GM12878 (cell line): ENCODE measurements around the gene BUB1. TPM values are rescaled to one million over a fixed set of nuclear protein-coding genes. Genes with fewer than 3 reads are reported as not detected.

Source experiments
- ATAC-seq: fragments of 200-7000 bp; cut with Tn5 transposase; 3 replicates; pipeline ENCODE4 v1.9.1; 2020; ENCODE audit warnings: mild to moderate bottlenecking, moderate library complexity
- BruUV-seq: library from RNA; stranded (reverse); fragments of 400-500 nt; replicated peaks from 2 replicates; lab custom pipeline; 2021; lab: Mats Ljungman, UMichigan
- CTCF ChIA-PET: fragments of 300-600 bp; sonication (Branson Sonifier 250); formaldehyde crosslinking; extraction: SDS; loops from one replicate; lab custom pipeline; 2021; ENCODE audit warnings: inconsistent platforms; lab: Yijun Ruan, JAX
- POLR2A ChIA-PET: fragments of 350-600 bp; formaldehyde crosslinking; extraction: SDS; loops from one replicate; lab custom pipeline; 2021; ENCODE audit warnings: inconsistent platforms; lab: Charles Lee
- RAD21 ChIA-PET: fragments of 300-600 bp; sonication (Branson Sonifier 250); formaldehyde crosslinking; loops from one replicate; lab custom pipeline; 2023; ENCODE audit warnings: antibody characterized with exemption; ENCODE audit not compliant: unreplicated experiment; lab: Charles Lee
- SMC1A ChIA-PET: fragments of 300-600 bp; sonication (Branson Sonifier 250); formaldehyde crosslinking; loops from one replicate; lab custom pipeline; 2023; ENCODE audit not compliant: unreplicated experiment, uncharacterized antibody; lab: Charles Lee
- DNase-seq: peaks from one replicate; pipeline ENCODE4 v3.0.0-alpha.2; 2011; ENCODE audit warnings: low read depth, low spot score
- FAIRE-seq: peaks from 3 replicates; lab custom pipeline; 2011; peaks lifted over from hg19 to GRCh38; lab: Jason Lieb, UNC
- H2AFZ ChIP-seq: 2 replicates; pipeline ENCODE4 v1.6.0; 2011; ENCODE audit warnings: low read depth, low read length, control low read depth; ENCODE audit not compliant: control insufficient read depth
- H3K27ac ChIP-seq: 2 replicates; pipeline ENCODE4 v1.5.1; 2011; ENCODE audit warnings: control low read depth; ENCODE audit not compliant: control insufficient read depth, insufficient read depth
- H3K27me3 ChIP-seq, 2 experiments: replicated peaks in 1 of 2; 2 replicates each; pipeline versions ENCODE4 v1.6.0 to v1.6.1; 2011; ENCODE audit warnings: low read length in 1 of 2; ENCODE audit not compliant: control insufficient read depth in 2 of 2, insufficient read depth in 2 of 2
- H3K36me3 ChIP-seq, 2 experiments: 2 replicates each; pipeline ENCODE4 v1.5.1; 2011; ENCODE audit warnings: low read length in 1 of 2; ENCODE audit not compliant: control insufficient read depth in 2 of 2, insufficient read depth in 2 of 2
- H3K4me1 ChIP-seq: 2 replicates; pipeline ENCODE4 v1.6.1; 2011; ENCODE audit warnings: mild to moderate bottlenecking, low read length, moderate library complexity, mixed read lengths; ENCODE audit not compliant: control insufficient read depth, insufficient read depth
- H3K4me2 ChIP-seq: 2 replicates; pipeline ENCODE4 v1.6.0; 2011; ENCODE audit warnings: control low read depth; ENCODE audit not compliant: control insufficient read depth, insufficient read depth
- H3K4me3 ChIP-seq: fragments of 200-600 bp; sonication (generic); 2 replicates; pipeline ENCODE4 v1.5.1; 2016
- H3K79me2 ChIP-seq: 2 replicates; pipeline ENCODE4 v1.6.0; 2011; ENCODE audit warnings: low read length; ENCODE audit not compliant: control insufficient read depth, insufficient read depth
- H3K9ac ChIP-seq: 2 replicates; pipeline ENCODE4 v1.8.0; 2011; ENCODE audit warnings: low read length, control low read depth, mixed read lengths; ENCODE audit not compliant: control insufficient read depth, insufficient read depth
- H3K9me3 ChIP-seq: replicated peaks from 3 replicates; pipeline ENCODE4 v1.5.1; 2011; ENCODE audit warnings: mild to moderate bottlenecking, low read length; ENCODE audit not compliant: control insufficient read depth, insufficient read depth
- H4K20me1 ChIP-seq: 2 replicates; pipeline ENCODE4 v1.6.0; 2011; ENCODE audit not compliant: control insufficient read depth, insufficient read depth
- CBX3 ChIP-seq: fragments of 200-600 bp; sonication (generic); IDR thresholded peaks from 2 replicates; pipeline ENCODE4 v1.6.1; 2016; ENCODE audit warnings: low read depth, borderline replicate concordance
- EP300 ChIP-seq, 2 experiments: fragments of 150-350 bp in 1 of 2; IDR thresholded peaks; 2 replicates each; pipeline ENCODE4 v1.6.1; 2011 to 2012; ENCODE audit warnings: low read depth in 2 of 2, low read length in 2 of 2, borderline replicate concordance in 1 of 2, improper control_type of control experiment in 1 of 2, inconsistent platforms in 1 of 2; ENCODE audit not compliant: control insufficient read depth in 1 of 2
- EZH2 ChIP-seq: IDR thresholded peaks from 2 replicates; pipeline ENCODE4 v1.6.1; 2012; ENCODE audit warnings: low read depth, mild to moderate bottlenecking, control low read depth, inconsistent platforms, low read length, borderline replicate concordance; ENCODE audit not compliant: control insufficient read depth
- IRF4 ChIP-seq: IDR thresholded peaks from 2 replicates; pipeline ENCODE4 v1.6.1; 2011; ENCODE audit warnings: low read depth, low read length
- SIN3A ChIP-seq: IDR thresholded peaks from 2 replicates; pipeline ENCODE4 v1.6.1; 2012; ENCODE audit warnings: low read depth, low read length, improper control_type of control experiment
- ZSCAN29 ChIP-seq: fragments of 450-650 bp; IDR thresholded peaks from 2 replicates; pipeline ENCODE4 v1.6.1; 2017; ENCODE audit warnings: mild to moderate bottlenecking, moderate library complexity
- WGBS: methylation state at CpG from one replicate; pipeline ENCODE4 v1.1.6; 2016; ENCODE audit warnings: low lambda C conversion rate; ENCODE audit not compliant: insufficient replicate concordance, insufficient coverage; ENCODE audit errors: missing lambda C conversion rate; 5-methylcytosine and 5-hydroxymethylcytosine counted together
- in situ Hi-C: fragments of 300-500 bp; cut with MboI; formaldehyde crosslinking; loops from 9 replicates; pipeline ENCODE4 v1.14.3; 2018; ENCODE audit warnings: mixed read lengths
- intact Hi-C: fragments of 100-400 bp; cut with micrococcal nuclease; formaldehyde crosslinking; loops from one replicate; pipeline ENCODE4 v1.14.2; 2022; ENCODE audit not compliant: unreplicated experiment
- polyA plus RNA-seq, 11 experiments: library from polyadenylated mRNA; depleted of rRNA in 4 of 11; unstranded in 6 of 11; stranded (reverse) in 5 of 11; fragments of >200 nt; fragmentation: Nextera tagmentation in 4 of 11; fragmentation: Illumina TruSeq in 1 of 11; extraction: Ambion mirVana in 4 of 11; extraction: Trizol in 1 of 11; gene quantifications; 1 replicate in 1 of 11; 2 replicates in 10 of 11; pipeline versions ENCODE4 v1.2.1 to v1.2.3, GENCODE V29; 2011 to 2016; ENCODE audit warnings: inconsistent platforms in 2 of 11, missing spikeins in 2 of 11, low read depth in 1 of 11
- total RNA-seq, 4 experiments: library from RNA; depleted of rRNA in 3 of 4; stranded (reverse); fragments of >200 nt in 3 of 4; fragmentation: Illumina TruSeq in 1 of 4; extraction: Trizol in 1 of 4; gene quantifications; 2 replicates each; pipeline versions ENCODE4 v1.2.1 to v1.2.3, GENCODE V29; 2013 to 2021
- TF ChIP-seq, protein P1 (sequence below): fragments of 450-650 bp; IDR thresholded peaks from 2 replicates; pipeline ENCODE4 v1.6.1; 2017; ENCODE audit warnings: mild to moderate bottlenecking
- TF ChIP-seq, protein P2 (sequence below): IDR thresholded peaks from 2 replicates; pipeline ENCODE4 v1.6.1; 2012; ENCODE audit warnings: low read depth, low read length, improper control_type of control experiment

The BUB1 gene
- total and polyA plus RNA-seq, 10 of the 15 experiments (the other 5 are each of a cell fraction or from before 2014, with no cell fraction given): 52.4 to 142 (median 88.9) TPM

DNA sequence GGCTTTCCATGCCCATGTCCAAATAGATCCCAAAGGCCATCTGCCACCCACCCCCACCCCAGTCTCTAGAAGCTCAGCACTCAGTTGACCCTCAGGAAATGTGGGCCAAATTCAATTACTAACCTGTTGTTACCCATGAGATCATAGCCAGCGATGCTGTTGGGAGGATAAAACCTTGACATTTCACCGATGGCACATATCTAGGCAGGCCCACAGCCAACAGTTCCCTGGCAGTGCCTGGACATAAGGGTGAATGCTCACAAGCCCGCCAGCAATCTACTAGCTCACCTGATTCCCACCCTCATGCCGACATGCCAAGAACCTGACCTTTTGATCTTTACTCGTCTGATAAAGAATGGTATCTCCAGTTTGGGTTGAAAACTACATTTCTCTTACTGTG lies 42.7 kb upstream of the BUB1 start:
- intact Hi-C loops: no loop called here
- 85% methylated on average over 5 of the region's 5 CpGs for WGBS
- no peaks in the 10 kb centered on the region for H3K27me3 ChIP-seq
- no peak for ATAC-seq
- TF ChIP-seq SIN3A: no peak
- TF ChIP-seq, protein P1, sequence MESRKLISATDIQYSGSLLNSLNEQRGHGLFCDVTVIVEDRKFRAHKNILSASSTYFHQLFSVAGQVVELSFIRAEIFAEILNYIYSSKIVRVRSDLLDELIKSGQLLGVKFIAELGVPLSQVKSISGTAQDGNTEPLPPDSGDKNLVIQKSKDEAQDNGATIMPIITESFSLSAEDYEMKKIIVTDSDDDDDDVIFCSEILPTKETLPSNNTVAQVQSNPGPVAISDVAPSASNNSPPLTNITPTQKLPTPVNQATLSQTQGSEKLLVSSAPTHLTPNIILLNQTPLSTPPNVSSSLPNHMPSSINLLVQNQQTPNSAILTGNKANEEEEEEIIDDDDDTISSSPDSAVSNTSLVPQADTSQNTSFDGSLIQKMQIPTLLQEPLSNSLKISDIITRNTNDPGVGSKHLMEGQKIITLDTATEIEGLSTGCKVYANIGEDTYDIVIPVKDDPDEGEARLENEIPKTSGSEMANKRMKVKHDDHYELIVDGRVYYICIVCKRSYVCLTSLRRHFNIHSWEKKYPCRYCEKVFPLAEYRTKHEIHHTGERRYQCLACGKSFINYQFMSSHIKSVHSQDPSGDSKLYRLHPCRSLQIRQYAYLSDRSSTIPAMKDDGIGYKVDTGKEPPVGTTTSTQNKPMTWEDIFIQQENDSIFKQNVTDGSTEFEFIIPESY: no peak
- TF ChIP-seq ZSCAN29: no peak
- no peak for TF ChIP-seq EZH2
- TF ChIP-seq EP300 (IDR thresholded peaks at IDR 0.05; ENCODE audit: borderline replicate concordance in 1 of 2, control insufficient read depth in 1 of 2, low read depth in 2 of 2, low read length in 2 of 2): no peak
- TF ChIP-seq, protein P2, sequence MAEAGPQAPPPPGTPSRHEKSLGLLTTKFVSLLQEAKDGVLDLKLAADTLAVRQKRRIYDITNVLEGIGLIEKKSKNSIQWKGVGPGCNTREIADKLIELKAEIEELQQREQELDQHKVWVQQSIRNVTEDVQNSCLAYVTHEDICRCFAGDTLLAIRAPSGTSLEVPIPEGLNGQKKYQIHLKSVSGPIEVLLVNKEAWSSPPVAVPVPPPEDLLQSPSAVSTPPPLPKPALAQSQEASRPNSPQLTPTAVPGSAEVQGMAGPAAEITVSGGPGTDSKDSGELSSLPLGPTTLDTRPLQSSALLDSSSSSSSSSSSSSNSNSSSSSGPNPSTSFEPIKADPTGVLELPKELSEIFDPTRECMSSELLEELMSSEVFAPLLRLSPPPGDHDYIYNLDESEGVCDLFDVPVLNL: no peak
- TF ChIP-seq IRF4: no peak
- TF ChIP-seq CBX3: no peak
- TF ChIP-seq, all 136 proteins: peak for 0
- Histone ChIP-seq H3K9ac (no peak overlapping the region), H3K4me1 (no peaks in the 10 kb centered on the region), H3K4me2 (no peak overlapping the region), H3K9me3 (no peaks in the 10 kb centered on the region), H3K79me2 (no peaks in the 10 kb centered on the region), H3K36me3 (no peaks in the 10 kb centered on the region), H4K20me1 (no peaks in the 10 kb centered on the region), H2AFZ (no peak overlapping the region), H3K4me3 (no peak overlapping the region), H3K27ac (no peak overlapping the region)
- FAIRE-seq: no peak
- SMC1A ChIA-PET: interaction anchor here (0.9 to 6.9 kb wide), 5 partner anchors 11 to 43 kb away, joined by 4 to 43 read pairs (median 11); partner anchors contain the start of genes ACOXL and BUB1
- no TSS peak for BruUV-seq
- no peak for DNase-seq
- RAD21 ChIA-PET: interaction anchor here (1.3 kb wide), 1 partner anchor 28 kb away, joined by 3 read pairs; no protein-coding TSS in a partner anchor
- CTCF ChIA-PET: interaction anchor here (1.5 to 1.7 kb wide), 2 partner anchors 35 kb away, joined by 4 to 5 read pairs; no protein-coding TSS in a partner anchor
- in situ Hi-C loops: no loop called here
- POLR2A ChIA-PET: interaction anchor here (0.6 to 2.2 kb wide), 4 partner anchors 8 to 973 kb away, joined by 3 to 4 read pairs (median 3); no protein-coding TSS in a partner anchor
